Amniotic epithelial cell (primary cell): ENCODE results near the gene ENO4.

ENCODE experiments used
- DNase-seq: peaks from one replicate; pipeline ENCODE4 v3.0.0-alpha.2; 2010; ENCODE audit warnings: low read depth

The ENO4 gene

DNA sequence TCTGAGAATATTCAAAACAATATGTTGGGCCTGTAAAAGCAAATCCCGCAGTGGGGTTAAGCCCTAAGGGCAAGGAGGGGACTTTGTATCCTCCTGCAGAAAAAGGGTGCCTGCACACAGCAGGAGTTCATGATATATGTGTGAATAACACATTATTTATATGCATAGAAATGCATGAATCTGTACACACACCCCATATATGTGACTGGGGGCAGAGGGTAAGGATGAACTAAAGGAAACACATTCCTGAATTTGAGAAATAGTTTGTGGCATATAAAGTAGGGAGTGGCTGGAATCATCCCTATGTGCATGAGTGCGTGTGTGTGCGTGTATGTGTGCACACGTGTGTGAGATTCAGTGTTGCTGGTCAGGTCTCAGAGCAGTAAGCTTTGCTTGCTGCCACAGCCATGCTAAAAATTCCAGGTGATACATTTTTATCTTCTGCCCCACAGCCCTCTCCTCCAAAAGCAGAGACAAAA lies 18.9 kb downstream of the ENO4 start:
- DNase-seq = no peak

DNA sequence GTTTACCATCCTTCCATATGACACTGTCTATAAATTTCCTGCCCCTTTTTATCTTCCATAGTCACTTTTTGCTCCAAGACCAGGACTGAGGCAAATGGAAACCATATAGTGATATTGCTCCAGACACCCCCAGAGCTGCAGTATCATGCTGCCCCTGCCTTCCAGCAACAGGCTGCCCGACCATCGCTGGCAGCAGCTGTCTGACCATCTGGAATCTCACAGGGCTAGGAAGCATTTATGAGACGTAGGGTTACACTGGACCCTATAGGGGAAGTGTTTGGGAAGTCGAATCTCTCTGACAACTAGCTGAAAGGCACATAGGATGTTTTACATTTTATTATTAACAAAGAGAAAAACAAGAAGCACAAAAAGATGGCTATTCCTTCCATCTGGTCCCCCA lies 19.4 kb downstream of the ENO4 start:
- no peak for DNase-seq

GRCh38 chr10:116870949-116871348 lies 21.6 kb downstream of the ENO4 start:
- DNase-seq = no peak

DNA sequence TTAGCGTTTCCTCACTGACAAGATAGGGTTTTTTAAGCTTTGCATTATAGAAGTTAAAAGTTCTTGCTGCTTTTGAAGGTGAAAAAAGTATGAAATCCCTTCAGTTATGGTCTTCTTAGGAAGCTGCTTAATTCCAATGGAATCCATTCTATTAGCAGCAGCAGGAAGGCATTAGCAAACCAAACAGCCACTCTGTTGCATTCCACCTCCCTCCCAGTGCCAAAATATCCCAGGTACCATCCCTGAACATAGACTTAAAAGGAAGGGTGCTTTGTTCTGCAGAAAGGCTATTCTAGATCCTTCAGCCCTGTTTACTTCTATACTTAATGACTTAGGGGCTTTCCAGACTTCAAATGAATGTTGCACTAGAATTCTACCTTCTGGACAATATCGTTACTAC lies 23.8 kb downstream of the ENO4 start:
- DNase-seq = no peak

- no peak for DNase-seq
Measured at GRCh38 chr10:116875897-116876296, 26.6 kb downstream of the ENO4 start.

GRCh38 chr10:116877391-116877790 lies 28.1 kb downstream of the ENO4 start:
- no peak for DNase-seq

- no peak for DNase-seq
Measured at GRCh38 chr10:116878123-116878522, 28.8 kb downstream of the ENO4 start.

- no peak for DNase-seq
Measured at GRCh38 chr10:116879817-116880216, 30.5 kb downstream of the ENO4 start.

DNA sequence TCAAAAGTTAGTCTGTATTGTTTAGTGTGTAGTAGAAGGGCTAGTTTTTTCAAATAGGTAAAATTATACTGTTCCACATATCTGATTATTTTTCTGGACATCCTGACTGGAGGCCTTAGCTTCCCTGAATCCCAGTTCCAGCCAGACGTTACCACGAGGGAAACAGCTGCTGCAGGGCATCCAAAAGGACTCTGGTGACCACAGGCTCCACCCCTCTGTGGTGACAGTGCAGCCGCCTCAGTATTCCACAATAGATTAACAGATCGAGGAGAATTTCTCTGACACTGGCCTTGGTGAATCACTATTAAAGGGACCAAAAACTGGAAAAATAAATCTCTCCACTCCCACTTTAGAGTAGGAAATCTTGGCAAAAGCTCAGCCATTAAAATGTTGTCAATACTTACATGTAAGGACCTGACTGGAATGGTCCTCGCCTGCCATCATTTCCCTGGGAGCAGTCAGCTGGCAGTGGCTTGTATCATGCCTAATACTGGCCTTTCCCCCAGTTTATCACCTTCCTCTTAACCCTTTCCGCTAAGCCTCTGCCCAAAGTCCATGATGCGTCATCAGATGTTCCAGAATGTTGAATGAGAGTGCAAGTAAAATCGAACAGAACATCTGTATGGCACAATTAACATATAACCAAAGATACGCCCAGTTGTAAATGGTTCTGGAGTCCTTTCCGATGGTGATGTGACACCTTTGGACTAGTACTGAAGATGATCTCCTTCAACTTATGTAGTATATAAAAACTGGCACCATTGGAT lies 31.6 kb downstream of the ENO4 start:
- no peak for DNase-seq

DNA sequence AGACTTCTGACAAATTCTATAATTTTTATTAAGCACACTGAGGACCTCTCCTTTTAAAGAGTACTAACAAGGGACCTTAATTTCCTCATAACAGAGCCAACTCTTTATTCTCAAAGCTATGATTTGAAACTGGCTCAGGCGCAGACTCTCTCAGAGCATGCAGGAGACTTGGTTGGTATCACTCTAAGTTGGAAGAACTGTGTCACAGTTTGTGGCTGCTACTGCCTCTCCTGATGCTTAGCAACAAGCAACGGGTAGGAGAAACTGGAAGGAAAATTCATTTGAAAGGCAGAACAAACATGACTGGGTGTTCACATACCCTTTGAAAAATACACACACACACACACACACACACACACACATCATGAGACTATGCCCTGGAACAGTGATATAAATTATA lies 33.3 kb downstream of the ENO4 start:
- DNase-seq = no peak

DNA sequence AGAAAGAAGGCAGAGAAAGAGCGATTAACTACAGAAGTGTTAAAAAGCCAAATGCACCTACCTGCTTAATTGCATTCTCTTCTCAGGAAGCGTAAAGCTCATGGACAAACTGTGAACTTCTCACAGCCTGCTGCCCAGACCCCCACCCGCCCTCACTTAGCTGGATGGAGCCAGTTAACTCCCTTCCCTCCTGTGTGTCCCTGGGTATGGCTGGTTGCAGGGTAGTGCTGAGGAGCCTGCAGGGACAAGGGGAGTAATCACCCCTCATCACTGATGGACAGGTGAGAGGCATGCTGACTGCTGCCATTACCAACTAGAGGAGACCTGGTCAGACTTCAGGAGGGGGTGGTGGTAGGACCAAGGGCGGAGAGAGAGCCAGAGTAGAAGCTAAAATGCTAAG lies 37.5 kb downstream of the ENO4 start:
- DNase-seq = no peak

- DNase-seq = peak; percentile 88
Measured at GRCh38 chr10:116888380-116889055, 39.2 kb downstream of the ENO4 start.

- no peak for DNase-seq
Measured at GRCh38 chr10:116889066-116889465, 39.8 kb downstream of the ENO4 start.

DNA sequence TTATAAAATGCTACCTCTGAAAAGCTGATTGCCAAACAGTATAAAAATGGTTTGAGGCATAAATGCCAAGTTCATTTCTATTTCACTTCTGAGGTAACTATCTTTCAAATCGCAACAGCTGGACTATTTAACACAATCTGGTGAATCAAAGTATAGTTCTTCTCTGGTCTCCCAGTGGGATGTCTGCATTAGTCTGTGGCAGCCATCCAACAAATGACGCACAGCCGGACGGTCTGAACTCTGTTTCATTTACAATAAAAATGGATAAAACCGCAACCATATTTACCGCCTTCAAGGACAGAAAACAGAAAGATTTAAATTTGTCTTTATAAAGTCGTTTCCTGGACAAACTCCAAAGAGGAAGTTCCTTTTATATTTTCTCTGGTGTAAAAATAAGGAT lies 41.9 kb downstream of the ENO4 start:
- DNase-seq = peak; percentile 45

- peak; percentile 18 for DNase-seq
Measured at GRCh38 chr10:116892907-116893685, 43.8 kb downstream of the ENO4 start.

GRCh38 chr10:116893686-116894037 lies 44.4 kb downstream of the ENO4 start:
- DNase-seq = no peak

- DNase-seq = no peak
Measured at GRCh38 chr10:116899626-116900025, 50.3 kb downstream of the ENO4 start.

GRCh38 chr10:116905845-116906210 lies 56.5 kb downstream of the ENO4 start:
- no peak for DNase-seq

DNA sequence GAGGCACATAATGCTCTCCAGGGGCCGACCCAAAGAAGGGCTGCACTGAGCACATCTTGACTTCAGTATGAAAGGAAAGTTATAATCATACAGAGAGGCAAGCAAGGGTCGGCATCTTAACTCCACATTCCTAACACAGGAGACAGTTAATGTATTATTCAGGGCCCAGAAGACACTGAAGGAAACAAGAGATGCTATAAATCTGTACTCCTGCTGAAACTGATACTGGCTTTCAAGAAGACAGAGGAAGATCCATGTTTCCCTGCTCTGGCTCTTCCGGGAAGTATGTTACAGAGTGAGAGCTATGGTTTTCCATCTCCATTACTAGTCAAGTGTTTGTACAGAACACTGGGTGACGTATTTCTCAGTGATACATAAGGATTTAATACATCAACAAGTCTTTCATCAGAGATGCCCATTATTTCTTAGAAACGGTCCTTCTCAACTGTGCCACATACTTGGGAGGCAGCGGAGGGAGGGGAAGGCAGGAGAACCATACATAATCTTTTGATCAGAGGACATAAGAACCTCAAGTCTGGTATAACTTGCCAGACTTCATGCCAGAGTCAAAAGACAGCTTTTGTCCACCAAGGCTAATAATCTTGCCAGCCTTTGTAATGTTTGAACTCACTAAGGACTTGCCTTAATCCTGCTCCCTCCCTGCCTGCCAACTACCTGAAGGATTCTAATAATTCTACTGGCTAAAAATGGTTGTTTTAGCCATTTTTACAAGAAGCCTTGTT lies 58.1 kb downstream of the ENO4 start:
- DNase-seq = no peak

DNA sequence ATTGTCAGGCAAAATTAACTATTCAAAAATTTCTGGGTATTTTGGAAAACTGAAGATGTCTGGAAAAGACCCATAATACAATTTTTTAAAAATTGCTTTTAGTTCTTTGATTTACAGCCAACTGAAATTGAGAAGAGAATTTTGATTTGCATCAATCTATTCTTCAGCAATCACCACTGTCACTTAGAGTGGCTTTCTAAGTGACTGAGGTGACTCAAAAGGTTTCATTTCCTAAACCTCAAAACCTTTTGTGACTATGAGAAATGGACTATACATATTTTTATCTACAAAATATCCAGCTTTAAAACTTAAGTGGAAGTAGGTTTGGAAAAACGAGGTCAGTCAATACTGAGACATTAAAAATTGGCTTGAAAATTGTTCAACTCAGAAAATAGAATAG lies 60.0 kb downstream of the ENO4 start:
- DNase-seq = no peak

- DNase-seq = no peak
Measured at GRCh38 chr10:116910910-116911309, 61.6 kb downstream of the ENO4 start.

- no peak for DNase-seq
Measured at GRCh38 chr10:116912162-116912561, 62.9 kb downstream of the ENO4 start.
